Heart right ventricle (tissue), 16 donors: Measurements from ENCODE around the gene TEC. TPM values are rescaled to one million over a fixed set of nuclear protein-coding genes. Genes with fewer than 3 reads are reported as not detected.
A peak's percentile ranks its signal among the peaks of the same experiment; 100 is the strongest.

Experiments used
- ATAC-seq, 8 donors: fragments of 200-7000 bp; cut with Tn5 transposase; one replicate each; pipeline ENCODE4 v1.9.1; 2020; ENCODE audit warnings: mild to moderate bottlenecking in 8 of 8, moderate library complexity in 8 of 8, moderate number of reproducible peaks in 1 of 8
- DNase-seq, 2 donors: peaks; one replicate each; pipeline ENCODE4 v3.0.0-alpha.2; 2020
- H3K27ac ChIP-seq, 10 donors: fragments of 200-600 bp; sonication (generic) in 2 of 10; one replicate each; pipeline versions ENCODE4 v1.5.0 to v1.8.0; 2020 to 2022; ENCODE audit warnings: mild to moderate bottlenecking in 3 of 10
- H3K27me3 ChIP-seq, 7 donors: fragments of 200-600 bp; one replicate each; pipeline ENCODE4 v1.8.0; 2021 to 2022; ENCODE audit warnings: mild to moderate bottlenecking in 2 of 7
- H3K36me3 ChIP-seq, 9 donors: fragments of 200-600 bp; sonication (generic) in 1 of 9; one replicate each; pipeline versions ENCODE4 v1.5.0 to v1.8.0; 2020 to 2022; ENCODE audit warnings: mild to moderate bottlenecking in 2 of 9
- H3K4me1 ChIP-seq, 9 donors: fragments of 200-600 bp; sonication (generic) in 1 of 9; one replicate each; pipeline versions ENCODE4 v1.5.0 to v1.8.0; 2020 to 2022; ENCODE audit warnings: mild to moderate bottlenecking in 4 of 9
- H3K4me3 ChIP-seq, 10 donors: fragments of 200-600 bp; sonication (generic) in 2 of 10; one replicate each; pipeline versions ENCODE4 v1.5.0 to v1.8.0; 2020 to 2022; ENCODE audit warnings: mild to moderate bottlenecking in 7 of 10, moderate library complexity in 2 of 10
- H3K9me3 ChIP-seq, 11 donors: fragments of 200-600 bp in 10 of 11; sonication (generic) in 2 of 11; one replicate each; pipeline versions ENCODE4 v1.5.0 to v1.8.0; 2013 to 2022; ENCODE audit warnings: mild to moderate bottlenecking in 2 of 11, control low read depth in 1 of 11, moderate library complexity in 1 of 11
- WGBS, 2 donors: extraction: QIAGEN DNeasy Blood & Tissue Kit; methylation state at CpG; one replicate each; pipeline ENCODE4 v1.1.7; 2013; ENCODE audit warnings: inconsistent platforms in 1 of 2; 5-methylcytosine and 5-hydroxymethylcytosine counted together
- intact Hi-C, 10 donors: fragments of 100-400 bp; cut with DNase I; formaldehyde crosslinking; loops; one replicate each; pipeline versions ENCODE4 v1.11.1 to v1.14.2; 2022
- polyA plus RNA-seq, 2 donors: library from polyadenylated mRNA; stranded (reverse); fragments of 200-250 nt; gene quantifications; one replicate each; pipeline ENCODE4 v1.2.3, GENCODE V29; 2013
- total RNA-seq, 10 donors: library from RNA; stranded (reverse); fragmentation: NEBNext Ultra II Directional in 3 of 10; extraction: Animal tissue kit (Norgen Biotek cat#: 25700) in 3 of 10; gene quantifications; one replicate each; pipeline versions ENCODE4 v1.2.1 to v1.2.4, GENCODE V29; 2021 to 2023
- TF ChIP-seq, protein P1 (sequence below), 9 donors: fragments of 200-600 bp; sonication (generic) in 2 of 9; IDR thresholded peaks; one replicate each; pipeline versions ENCODE4 v1.5.0 to v1.8.0; 2021 to 2022; ENCODE audit warnings: antibody characterized with exemption in 9 of 9, mild to moderate bottlenecking in 5 of 9, moderate library complexity in 1 of 9
- donor health status: Arrhythmogenic right ventricular cardiomyopathy.
- donor health status: ischemic (EF 13 %, LVEDD 7.1; RV severe dilation, severe dysfunction).
- donor health status: healthy with polysubstance abuse.
- donor health status: DM: no; HTN: yes; CAD: no.
- donor health status: DM: no; HTN: no; CAD: no.
- donor health status: ischemic (EF 25% LVEDD 6.9; RV normal size, moderate dysfunction).
- donor health status: ischemic (EF 25% LVEDD 5.7; RV mildly dilated, moderate dysfunction).
- donor health status: healthy.
- donor health status: DM: yes; HTN: yes; CAD: no.
- donor health status: Ischemic cardiomyopathy.
- donor health status: ischemic (EF 35%, LVEDD 5.7; RV mildly dilated, moderate dysfunction).
- donor health status: nonischemic (EF 11% LVEDD 7.7; RV severe dilation, severe dysfunction).
- donor health status: DM: yes; HTN: yes; CAD: no.
- donor health status: PGD.
- donor health status: ischemic (EF 29% LVEDD 5.4; RV normal size, mild dysfunction).
- donor health status: nonischemic (EF 23%, LVEDD 6.1; RV moderate dilation, normal function).

The TEC gene
- total and polyA plus RNA-seq, 12 donors = 1.0 to 3.6 (median 2.2) TPM

DNA sequence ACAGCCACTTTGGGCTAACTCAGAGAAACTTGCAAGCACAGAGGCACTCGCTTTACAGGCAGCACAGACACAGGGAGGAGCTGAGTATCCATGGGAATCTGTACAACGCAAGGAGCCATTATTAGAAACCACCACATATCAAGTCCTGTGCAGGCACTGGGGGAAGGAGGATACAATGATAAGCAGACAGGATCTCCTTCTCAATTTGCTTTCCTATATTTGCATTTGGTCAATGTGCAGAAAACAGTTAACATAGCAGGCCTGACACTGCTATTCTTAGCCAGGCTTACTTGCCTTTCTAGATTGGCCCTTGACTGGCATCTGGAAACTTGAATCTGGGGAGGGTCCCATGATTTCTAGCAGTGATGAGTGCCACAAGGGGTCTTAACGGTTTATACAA lies 65.8 kb downstream of the TEC start:
- TF ChIP-seq, protein P1, sequence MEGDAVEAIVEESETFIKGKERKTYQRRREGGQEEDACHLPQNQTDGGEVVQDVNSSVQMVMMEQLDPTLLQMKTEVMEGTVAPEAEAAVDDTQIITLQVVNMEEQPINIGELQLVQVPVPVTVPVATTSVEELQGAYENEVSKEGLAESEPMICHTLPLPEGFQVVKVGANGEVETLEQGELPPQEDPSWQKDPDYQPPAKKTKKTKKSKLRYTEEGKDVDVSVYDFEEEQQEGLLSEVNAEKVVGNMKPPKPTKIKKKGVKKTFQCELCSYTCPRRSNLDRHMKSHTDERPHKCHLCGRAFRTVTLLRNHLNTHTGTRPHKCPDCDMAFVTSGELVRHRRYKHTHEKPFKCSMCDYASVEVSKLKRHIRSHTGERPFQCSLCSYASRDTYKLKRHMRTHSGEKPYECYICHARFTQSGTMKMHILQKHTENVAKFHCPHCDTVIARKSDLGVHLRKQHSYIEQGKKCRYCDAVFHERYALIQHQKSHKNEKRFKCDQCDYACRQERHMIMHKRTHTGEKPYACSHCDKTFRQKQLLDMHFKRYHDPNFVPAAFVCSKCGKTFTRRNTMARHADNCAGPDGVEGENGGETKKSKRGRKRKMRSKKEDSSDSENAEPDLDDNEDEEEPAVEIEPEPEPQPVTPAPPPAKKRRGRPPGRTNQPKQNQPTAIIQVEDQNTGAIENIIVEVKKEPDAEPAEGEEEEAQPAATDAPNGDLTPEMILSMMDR (IDR thresholded peaks at IDR 0.05) = no peak
- intact Hi-C loops = no loop called here
- Histone ChIP-seq H3K36me3 (no peaks in the 10 kb centered on the region), H3K27me3 (no peaks in the 10 kb centered on the region), H3K27ac (peak overlapping the region in 1 of 10 donors; percentile 29), H3K4me3 (no peak overlapping the region), H3K9me3 (no peaks in the 10 kb centered on the region), H3K4me1 (peaks cover 0 to 34% (median 12%) of the 10 kb centered on the region in 9 donors)
- 35 to 44% methylated on average over 3 of the region's 3 CpGs for whole genome bisulfite sequencing, 2 donors
- peak in 7 of 8 donors; percentile 46 to 86 (median 72) for ATAC-seq
- no peak for DNase-seq

DNA sequence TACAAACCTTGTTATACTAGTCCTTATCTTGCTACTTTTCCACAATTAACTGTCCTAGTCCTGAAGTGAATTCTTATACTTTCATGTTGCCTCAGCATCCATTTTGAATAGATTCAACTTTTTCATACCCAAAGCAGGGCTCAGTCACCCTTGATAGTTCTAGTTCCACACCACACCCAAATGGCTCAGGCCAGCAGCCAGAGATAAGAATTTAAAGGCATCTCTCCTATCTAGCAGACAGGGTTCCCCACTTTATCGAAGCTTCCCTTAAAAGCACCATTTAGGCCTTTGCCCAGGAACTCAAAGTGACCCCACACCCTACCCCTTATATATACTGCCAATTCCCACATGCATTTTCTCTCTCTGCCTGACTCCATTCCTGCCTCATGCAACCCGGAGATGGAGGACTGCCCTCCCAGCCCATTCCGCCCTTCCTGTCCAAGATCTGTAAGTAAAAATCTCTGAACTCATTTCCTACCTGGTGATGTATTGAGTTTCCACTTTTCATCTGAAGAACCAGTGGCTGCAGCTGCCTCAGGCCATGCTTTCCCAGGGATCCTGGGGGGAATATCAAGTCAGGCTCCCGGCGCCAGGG lies 71.9 kb downstream of the TEC start:
- WGBS, 2 donors = 81 to 83% methylated on average over 5 of the region's 5 CpGs
- Histone ChIP-seq H3K27me3 (no peaks in the 10 kb centered on the region), H3K4me1 (peaks cover 0 to 32% (median 0%) of the 10 kb centered on the region in 9 donors), H3K27ac (no peak overlapping the region), H3K4me3 (no peak overlapping the region), H3K36me3 (no peaks in the 10 kb centered on the region), H3K9me3 (no peaks in the 10 kb centered on the region)
- DNase-seq (no peak), ATAC-seq (no peak)
- TF ChIP-seq, protein P1 (IDR thresholded peaks at IDR 0.05) = no peak
- intact Hi-C loops = no loop called here

DNA sequence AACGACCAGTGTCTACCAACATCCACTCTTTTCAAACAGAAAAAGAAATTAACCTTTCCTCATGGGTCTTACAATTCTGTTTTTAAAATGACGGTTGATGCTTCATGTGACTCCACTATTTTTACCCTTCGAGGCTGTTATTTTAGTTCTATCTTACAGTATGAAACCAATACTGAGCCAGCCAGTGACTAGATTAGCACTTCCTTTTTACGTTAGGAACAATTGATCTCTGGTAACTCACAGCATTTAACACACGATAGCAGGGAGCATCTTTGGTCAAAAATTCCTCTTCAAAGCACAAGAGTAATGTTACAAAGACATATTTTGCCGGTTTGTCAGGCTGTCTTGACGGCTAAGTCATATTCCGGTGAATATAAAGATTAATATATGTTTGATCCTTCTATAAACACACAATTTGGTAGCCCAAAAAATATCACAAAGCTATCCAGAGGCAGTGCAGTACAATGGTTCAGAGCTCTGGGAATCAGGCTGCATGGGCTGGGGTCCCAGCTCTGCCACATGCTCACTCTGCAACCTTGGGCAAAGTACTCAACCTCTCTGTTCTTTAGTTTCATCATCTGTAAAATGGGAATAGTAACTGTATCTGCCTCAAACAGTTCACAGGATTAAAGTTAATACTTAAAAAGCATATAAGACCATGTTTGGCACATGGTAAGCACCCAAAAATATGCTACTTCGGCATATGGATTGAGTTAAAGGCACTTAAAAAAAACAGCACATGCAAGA lies 72.7 kb downstream of the TEC start:
- TF ChIP-seq, protein P1 (IDR thresholded peaks at IDR 0.05) = no peak
- Histone ChIP-seq H3K27me3 (no peaks in the 10 kb centered on the region), H3K4me1 (peaks cover 0 to 29% (median 0%) of the 10 kb centered on the region in 9 donors), H3K4me3 (no peak overlapping the region), H3K27ac (no peak overlapping the region), H3K36me3 (no peaks in the 10 kb centered on the region), H3K9me3 (no peaks in the 10 kb centered on the region)
- ATAC-seq (no peak), DNase-seq (no peak)
- 69 to 73% methylated on average over 9 of the region's 9 CpGs for WGBS, 2 donors
- intact Hi-C loops = no loop called here

DNA sequence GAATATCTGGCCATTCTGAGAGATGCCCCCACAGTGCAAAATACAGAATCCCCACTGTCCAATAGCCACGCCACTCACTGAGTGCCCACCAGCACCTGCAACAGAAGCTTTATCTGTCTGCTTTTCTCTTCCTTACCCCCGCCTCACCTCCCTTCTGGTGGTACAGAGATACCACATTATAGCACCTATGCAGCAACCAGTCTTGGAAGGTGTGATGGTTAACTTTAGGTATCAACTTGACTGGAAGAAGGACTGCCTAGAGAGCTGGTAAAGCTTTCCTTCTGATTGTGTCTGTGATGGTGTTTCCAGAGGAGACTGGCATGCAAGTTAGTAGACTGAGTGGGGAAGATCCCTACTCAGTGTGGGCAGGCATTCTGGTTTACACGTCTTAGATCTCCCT lies 73.8 kb downstream of the TEC start:
- DNase-seq (no peak), ATAC-seq (no peak)
- Histone ChIP-seq H3K36me3 (no peaks in the 10 kb centered on the region), H3K9me3 (no peaks in the 10 kb centered on the region), H3K27me3 (no peaks in the 10 kb centered on the region), H3K4me3 (no peak overlapping the region), H3K27ac (no peak overlapping the region), H3K4me1 (peaks cover 0 to 25% (median 0%) of the 10 kb centered on the region in 9 donors)
- TF ChIP-seq, protein P1 (IDR thresholded peaks at IDR 0.05) = no peak
- WGBS, 2 donors = 85 to 91% methylated on average over 3 of the region's 3 CpGs
- intact Hi-C loops = no loop called here
